Lower leg skin (tissue), 4 donors: ENCODE data around the gene NAALADL2. TPM values are rescaled to one million over a fixed set of nuclear protein-coding genes. Genes with fewer than 3 reads are reported as not detected.

ENCODE experiments used
- DNase-seq, 2 donors: peaks; one replicate each; pipeline ENCODE4 v3.0.0-alpha.2; 2019; ENCODE audit warnings: low spot score in 2 of 2
- H3K4me3 ChIP-seq: fragments of 200-600 bp; sonication (generic); 2 replicates; pipeline ENCODE4 v1.5.1; 2017; ENCODE audit warnings: mild to moderate bottlenecking, low read depth; ENCODE audit not compliant: poor library complexity, severe bottlenecking
- POLR2A ChIP-seq, 2 donors: fragments of 450-650 bp; IDR thresholded peaks; one replicate each; pipeline ENCODE4 v1.6.1; 2016 to 2017; ENCODE audit warnings: antibody characterized with exemption in 2 of 2, mild to moderate bottlenecking in 1 of 2, moderate library complexity in 1 of 2
- WGBS, 2 donors: methylation state at CpG; one replicate each; pipeline ENCODE4 v1.1.5; 2018; 5-methylcytosine and 5-hydroxymethylcytosine counted together
- intact Hi-C: fragments of 100-400 bp; cut with DNase I; formaldehyde crosslinking; loops from one replicate; pipeline ENCODE4 v1.15.0; 2023; ENCODE audit warnings: low total_unique reads
- total RNA-seq, 4 donors: library from RNA; depleted of rRNA; stranded (reverse); fragments of >200 nt; gene quantifications; one replicate each; pipeline ENCODE4 v1.1.0, GENCODE V29; 2016
- TF ChIP-seq, protein P1 (sequence below), 3 donors: fragments of 450-650 bp; IDR thresholded peaks; one replicate each; pipeline ENCODE4 v1.5.1; 2016; ENCODE audit warnings: antibody characterized with exemption in 3 of 3, mild to moderate bottlenecking in 3 of 3, moderate library complexity in 2 of 3

The NAALADL2 gene
- total RNA-seq, 4 donors from 2014 or later: 3.6 to 8.1 (median 4.6) TPM

DNA sequence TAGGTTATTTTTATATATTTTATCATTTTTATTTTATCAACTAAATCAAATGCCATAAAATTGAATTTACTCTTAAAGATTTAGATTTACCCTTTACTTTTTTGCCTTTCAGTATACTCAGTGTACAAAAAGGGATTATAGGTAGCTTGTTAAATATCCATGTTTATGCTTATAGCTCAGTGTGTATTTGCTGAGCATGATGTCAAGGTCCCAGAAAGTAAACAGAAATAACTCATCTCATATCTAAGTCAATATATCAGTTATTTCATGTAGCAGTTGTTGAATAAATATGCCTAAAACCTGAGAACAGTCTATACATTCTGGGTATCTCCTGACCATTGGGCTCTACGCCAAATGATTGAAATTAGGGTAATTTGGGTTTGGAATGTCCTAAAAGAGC is 693.8 kb downstream of the NAALADL2 start:
- no peak overlapping the region for H3K4me3 ChIP-seq
- no peak for DNase-seq
- 86 to 90% methylated on average over 1 of the region's 1 CpG for WGBS, 2 donors
- TF ChIP-seq, protein P1, sequence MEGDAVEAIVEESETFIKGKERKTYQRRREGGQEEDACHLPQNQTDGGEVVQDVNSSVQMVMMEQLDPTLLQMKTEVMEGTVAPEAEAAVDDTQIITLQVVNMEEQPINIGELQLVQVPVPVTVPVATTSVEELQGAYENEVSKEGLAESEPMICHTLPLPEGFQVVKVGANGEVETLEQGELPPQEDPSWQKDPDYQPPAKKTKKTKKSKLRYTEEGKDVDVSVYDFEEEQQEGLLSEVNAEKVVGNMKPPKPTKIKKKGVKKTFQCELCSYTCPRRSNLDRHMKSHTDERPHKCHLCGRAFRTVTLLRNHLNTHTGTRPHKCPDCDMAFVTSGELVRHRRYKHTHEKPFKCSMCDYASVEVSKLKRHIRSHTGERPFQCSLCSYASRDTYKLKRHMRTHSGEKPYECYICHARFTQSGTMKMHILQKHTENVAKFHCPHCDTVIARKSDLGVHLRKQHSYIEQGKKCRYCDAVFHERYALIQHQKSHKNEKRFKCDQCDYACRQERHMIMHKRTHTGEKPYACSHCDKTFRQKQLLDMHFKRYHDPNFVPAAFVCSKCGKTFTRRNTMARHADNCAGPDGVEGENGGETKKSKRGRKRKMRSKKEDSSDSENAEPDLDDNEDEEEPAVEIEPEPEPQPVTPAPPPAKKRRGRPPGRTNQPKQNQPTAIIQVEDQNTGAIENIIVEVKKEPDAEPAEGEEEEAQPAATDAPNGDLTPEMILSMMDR (IDR thresholded peaks at IDR 0.05): no peak
- TF ChIP-seq POLR2A (IDR thresholded peaks at IDR 0.05): no peak
- intact Hi-C loops: no loop called here

DNA sequence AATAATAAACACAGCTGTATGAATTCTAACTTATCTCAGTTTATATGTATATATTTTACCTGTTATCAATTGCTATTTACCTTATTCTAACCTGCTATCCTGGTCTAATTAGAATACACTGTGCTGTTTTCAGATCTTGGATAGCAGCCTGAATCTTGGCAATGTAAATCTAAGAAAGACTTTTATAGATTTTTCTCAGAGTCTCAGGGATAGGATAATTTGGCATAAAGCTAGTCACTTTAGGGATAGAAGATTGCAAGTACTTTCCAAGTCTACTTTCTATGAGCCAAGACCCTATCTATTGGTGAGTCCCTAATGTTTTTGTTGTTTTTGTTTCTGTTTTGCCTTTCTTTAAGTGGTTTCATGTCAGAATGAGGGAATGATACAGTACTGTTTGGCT is 695.7 kb downstream of the NAALADL2 start:
- no peak overlapping the region for H3K4me3 ChIP-seq
- TF ChIP-seq, protein P1 (IDR thresholded peaks at IDR 0.05): no peak
- TF ChIP-seq POLR2A (IDR thresholded peaks at IDR 0.05): no peak
- DNase-seq: no peak
- intact Hi-C loops: no loop called here

DNA sequence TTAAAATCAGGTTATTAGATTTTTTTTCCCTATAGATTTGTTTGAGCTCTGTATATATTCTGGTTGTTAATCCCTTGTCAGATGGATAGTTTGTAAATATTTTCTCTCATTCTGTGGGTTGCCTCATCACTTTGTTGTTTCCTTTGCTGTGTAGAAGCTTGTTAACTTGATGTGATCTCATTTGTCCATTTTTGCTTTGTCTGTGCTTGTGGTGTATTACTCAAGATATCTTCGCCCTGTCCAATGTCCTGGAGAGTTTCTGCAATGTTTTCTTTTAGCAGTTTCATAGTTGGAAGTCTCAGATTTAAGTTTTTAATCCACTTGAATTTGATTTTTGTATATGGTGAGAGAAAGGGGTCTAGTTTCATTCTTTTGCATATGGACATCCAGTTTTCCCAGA is 699.1 kb downstream of the NAALADL2 start:
- no peak for DNase-seq
- H3K4me3 ChIP-seq: no peak overlapping the region
- intact Hi-C loops: no loop called here
- 86 to 89% methylated on average over 1 of the region's 1 CpG for WGBS, 2 donors
- TF ChIP-seq, protein P1 (IDR thresholded peaks at IDR 0.05): no peak
- no peak for TF ChIP-seq POLR2A (IDR thresholded peaks at IDR 0.05)

DNA sequence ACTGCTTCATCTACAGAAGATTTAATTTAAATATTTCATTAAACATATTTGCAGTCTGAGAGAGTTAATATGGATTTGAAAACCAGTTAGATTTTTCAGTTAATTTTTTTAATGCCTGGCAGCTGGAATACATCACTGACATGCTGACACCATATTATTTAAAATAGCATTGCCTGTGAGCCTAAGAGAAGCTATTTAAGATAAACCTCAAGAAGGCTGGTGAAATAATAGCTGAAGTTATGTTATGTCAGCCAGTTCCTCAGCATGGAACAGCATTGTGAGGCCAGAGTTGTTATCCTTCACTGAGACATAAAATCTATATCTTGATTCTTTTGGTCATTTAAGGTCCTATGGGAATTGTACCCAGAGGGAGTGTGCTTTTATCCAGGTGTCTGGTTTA is 705.2 kb downstream of the NAALADL2 start:
- no peak for DNase-seq
- no peak overlapping the region for H3K4me3 ChIP-seq
- TF ChIP-seq POLR2A (IDR thresholded peaks at IDR 0.05): no peak
- TF ChIP-seq, protein P1 (IDR thresholded peaks at IDR 0.05): no peak
- intact Hi-C loops: no loop called here

DNA sequence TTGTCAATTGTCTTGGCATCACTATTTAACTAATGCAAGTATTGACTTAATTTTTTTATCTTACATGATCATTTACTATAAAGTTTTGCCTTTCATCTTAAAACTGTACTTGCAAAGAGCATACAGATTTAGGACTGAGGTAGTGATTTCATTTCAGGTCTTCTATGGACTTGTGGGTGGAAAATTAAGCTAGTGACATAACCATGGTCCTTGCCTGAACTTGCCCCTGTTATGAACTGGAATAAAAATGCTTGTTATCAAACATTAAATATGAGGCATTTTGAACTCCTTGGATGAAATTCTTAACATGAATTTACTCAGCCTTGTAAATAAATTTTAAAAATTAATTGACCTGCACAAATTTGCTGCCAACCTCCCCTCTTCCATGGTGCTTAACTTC is 712.0 kb downstream of the NAALADL2 start:
- intact Hi-C loops: no loop called here
- no peak for DNase-seq
- TF ChIP-seq POLR2A (IDR thresholded peaks at IDR 0.05): no peak
- TF ChIP-seq, protein P1 (IDR thresholded peaks at IDR 0.05): no peak
- H3K4me3 ChIP-seq: no peak overlapping the region

DNA sequence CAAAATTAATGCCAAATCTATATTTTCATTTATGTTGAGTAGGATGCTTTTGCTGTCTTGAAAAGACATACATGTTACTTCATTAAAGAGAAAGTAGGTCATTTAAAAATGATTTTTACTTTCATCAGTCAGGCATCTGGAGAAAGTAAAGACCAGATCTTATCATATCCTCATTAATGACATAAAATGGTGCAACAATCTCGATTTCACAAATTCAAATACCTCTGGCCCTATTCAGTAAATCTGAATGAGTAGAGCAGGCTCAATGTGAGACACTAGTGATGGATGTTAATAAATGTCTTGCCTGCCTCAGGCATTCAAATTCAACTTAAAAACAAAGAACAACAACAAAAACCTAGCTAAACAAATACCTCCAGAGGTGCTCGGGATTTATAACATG is 714.1 kb downstream of the NAALADL2 start:
- TF ChIP-seq POLR2A (IDR thresholded peaks at IDR 0.05): no peak
- TF ChIP-seq, protein P1 (IDR thresholded peaks at IDR 0.05): no peak
- no peak overlapping the region for H3K4me3 ChIP-seq
- intact Hi-C loops: no loop called here
- WGBS, 2 donors: 73 to 74% methylated on average over 2 of the region's 2 CpGs
- no peak for DNase-seq
